Measurements from ENCODE around the gene DUOXA1.

GRCh38 chr15:45099549-45100165 lies 30.0 kb downstream of the DUOXA1 start:
- no peak for TF ChIP-seq CREB5 (CRISPR knock-in tag; IDR thresholded peaks at IDR 0.05; ENCODE audit: low read depth)
- TF ChIP-seq ZFP3 (CRISPR knock-in tag; IDR thresholded peaks at IDR 0.05), result no peak
- no peak for TF ChIP-seq ISL1 (CRISPR knock-in tag; IDR thresholded peaks at IDR 0.05)
- no peak for TF ChIP-seq ARNTL (CRISPR knock-in tag; IDR thresholded peaks at IDR 0.05; ENCODE audit: borderline replicate concordance, low read depth)
- TF ChIP-seq BACH2 (CRISPR knock-in tag; IDR thresholded peaks at IDR 0.05; ENCODE audit: borderline replicate concordance), result no peak
- no peak for TF ChIP-seq PATZ1 (CRISPR knock-in tag; IDR thresholded peaks at IDR 0.05; ENCODE audit: borderline replicate concordance)
- no peak for TF ChIP-seq ZC3H10 (CRISPR knock-in tag; IDR thresholded peaks at IDR 0.05)
- TF ChIP-seq SNAI2 (CRISPR knock-in tag; IDR thresholded peaks at IDR 0.05), result no peak
- TF ChIP-seq RARB (CRISPR knock-in tag; IDR thresholded peaks at IDR 0.05), result no peak
- TF ChIP-seq TSHZ2 (CRISPR knock-in tag; IDR thresholded peaks at IDR 0.05), result no peak
- no peak for TF ChIP-seq OSR1 (CRISPR knock-in tag; IDR thresholded peaks at IDR 0.05)

Data from SK-N-SH treated with all-trans-retinoic acid at 6 μM for 48 hours (cell line).